Measurements from ENCODE around the gene NRGN. TPM values are rescaled to one million over a fixed set of nuclear protein-coding genes. Genes with fewer than 3 reads are reported as not detected.

The NRGN gene
- total RNA-seq, 2 donors from 2014 or later: 4.7 to 8.9 TPM

GRCh38 chr11:124784051-124784450 is 44.3 kb downstream of the NRGN start:
- peaks cover 2% of the 10 kb centered on the region for H3K36me3 Mint-ChIP-seq (ENCODE audit: low read depth)
- WGBS, 2 experiments (ENCODE audit: insufficient coverage in 1 of 2, insufficient read length in 1 of 2): 95% methylated on average over 2 of the region's 2 CpGs; no CpG with 5 or more reads in 1 of the 2 experiments
- no peak overlapping the region for H3K27ac Mint-ChIP-seq
- no peaks in the 10 kb centered on the region for H3K27me3 Mint-ChIP-seq (ENCODE audit: insufficient read depth)
- H3K4me3 ChIP-seq (ENCODE audit: low read length): no peak overlapping the region
- peaks cover 18% of the 10 kb centered on the region for H3K4me1 Mint-ChIP-seq
- no peaks in the 10 kb centered on the region for H3K4me1 ChIP-seq (ENCODE audit: control insufficient read depth, insufficient read depth, low read length)
- H3K36me3 ChIP-seq (ENCODE audit: control insufficient read depth, insufficient read depth, low read length): peaks cover 13% of the 10 kb centered on the region
- DNase-seq: no peak
- no peak overlapping the region for H3K4me3 Mint-ChIP-seq
- H3K9me3 Mint-ChIP-seq: no peaks in the 10 kb centered on the region
- no peak overlapping the region for H3K27ac ChIP-seq (ENCODE audit: low read depth, low read length)
- no peaks in the 10 kb centered on the region for H3K27me3 ChIP-seq (ENCODE audit: control insufficient read depth, insufficient read depth, low read length, poor library complexity, severe bottlenecking)
- no peak for TF ChIP-seq CTCF (conservative IDR thresholded peaks at IDR 0.05)
- H3K9ac ChIP-seq (ENCODE audit: extremely low read depth, low read length, poor library complexity, severe bottlenecking): no peak overlapping the region
- H3K9me3 ChIP-seq (ENCODE audit: control insufficient read depth, low read length): no peaks in the 10 kb centered on the region

- H3K27me3 Mint-ChIP-seq (ENCODE audit: insufficient read depth): no peaks in the 10 kb centered on the region
- peaks cover 19% of the 10 kb centered on the region for H3K4me1 Mint-ChIP-seq
- Histone ChIP-seq H3K9ac (ENCODE audit: extremely low read depth, low read length, poor library complexity, severe bottlenecking) (no peak overlapping the region), H3K27me3 (ENCODE audit: control insufficient read depth, insufficient read depth, low read length, poor library complexity, severe bottlenecking) (no peaks in the 10 kb centered on the region), H3K36me3 (ENCODE audit: control insufficient read depth, insufficient read depth, low read length) (peaks cover 7% of the 10 kb centered on the region), H3K4me1 (ENCODE audit: control insufficient read depth, insufficient read depth, low read length) (no peaks in the 10 kb centered on the region), H3K9me3 (ENCODE audit: control insufficient read depth, low read length) (no peaks in the 10 kb centered on the region), H3K4me3 (ENCODE audit: low read length) (no peak overlapping the region), H3K27ac (ENCODE audit: low read depth, low read length) (no peak overlapping the region)
- no peak overlapping the region for H3K4me3 Mint-ChIP-seq
- TF ChIP-seq CTCF (conservative IDR thresholded peaks at IDR 0.05): no peak
- no peaks in the 10 kb centered on the region for H3K9me3 Mint-ChIP-seq
- H3K36me3 Mint-ChIP-seq (ENCODE audit: low read depth): no peaks in the 10 kb centered on the region
- DNase-seq: no peak
- H3K27ac Mint-ChIP-seq: no peak overlapping the region
Measured at GRCh38 chr11:124788521-124788920, 48.8 kb downstream of the NRGN start.

- H3K27ac Mint-ChIP-seq: no peak overlapping the region
- no peak for DNase-seq
- no peak overlapping the region for H3K4me3 Mint-ChIP-seq
- Histone ChIP-seq H3K36me3 (ENCODE audit: control insufficient read depth, insufficient read depth, low read length) (no peaks in the 10 kb centered on the region), H3K4me1 (ENCODE audit: control insufficient read depth, insufficient read depth, low read length) (no peaks in the 10 kb centered on the region), H3K27ac (ENCODE audit: low read depth, low read length) (no peak overlapping the region), H3K4me3 (ENCODE audit: low read length) (no peak overlapping the region), H3K27me3 (ENCODE audit: control insufficient read depth, insufficient read depth, low read length, poor library complexity, severe bottlenecking) (no peaks in the 10 kb centered on the region), H3K9ac (ENCODE audit: extremely low read depth, low read length, poor library complexity, severe bottlenecking) (no peak overlapping the region), H3K9me3 (ENCODE audit: control insufficient read depth, low read length) (no peaks in the 10 kb centered on the region)
- H3K27me3 Mint-ChIP-seq (ENCODE audit: insufficient read depth): no peaks in the 10 kb centered on the region
- no peaks in the 10 kb centered on the region for H3K9me3 Mint-ChIP-seq
- no peaks in the 10 kb centered on the region for H3K36me3 Mint-ChIP-seq (ENCODE audit: low read depth)
- H3K4me1 Mint-ChIP-seq: peaks cover 10% of the 10 kb centered on the region
- TF ChIP-seq CTCF (conservative IDR thresholded peaks at IDR 0.05): no peak
- 98 to 100% methylated on average over 1 to 3 of the region's 4 CpGs for WGBS, 2 experiments (ENCODE audit: insufficient coverage in 1 of 2, insufficient read length in 1 of 2)
Measured at GRCh38 chr11:124791626-124792341, 52.0 kb downstream of the NRGN start.

Measured in endodermal cell (in vitro differentiated cells).